Hematopoietic multipotent progenitor cell treated with erythropoietin and hydrocortisone succinate and interleukin-3 and kit ligand, for 15 days (in vitro differentiated cells): ENCODE results near the gene RDH5.
"Not testable (repeated sequence)": the region's sequence is repeated elsewhere in the genome, so short reads cannot be mapped to it uniquely, and the experiment has no call there.

Source experiments
- DNase-seq: peaks from one replicate; pipeline ENCODE4 v3.0.0-alpha.2; 2015; ENCODE audit warnings: low spot score

Gene RDH5

GRCh38 chr12:55745361-55746173 lies 25.4 kb downstream of the RDH5 start:
- no peak for DNase-seq

- no peak for DNase-seq
These were observed 26.1 kb downstream of the RDH5 start for GRCh38 chr12:55746174-55746912.

GRCh38 chr12:55746913-55747231 lies 26.7 kb downstream of the RDH5 start:
- DNase-seq: no peak

- no peak for DNase-seq
These were observed 28.2 kb downstream of the RDH5 start for GRCh38 chr12:55748230-55748993.

GRCh38 chr12:55755246-55755645 lies 35.1 kb downstream of the RDH5 start:
- no peak for DNase-seq

GRCh38 chr12:55757701-55758100 lies 37.5 kb downstream of the RDH5 start:
- DNase-seq: no peak

GRCh38 chr12:55758575-55758974 lies 38.4 kb downstream of the RDH5 start:
- DNase-seq: not testable (repeated sequence)

GRCh38 chr12:55760663-55761062 lies 40.5 kb downstream of the RDH5 start:
- DNase-seq: no peak

- DNase-seq: no peak
These were observed 42.5 kb downstream of the RDH5 start for GRCh38 chr12:55762646-55763045.

GRCh38 chr12:55765736-55766290 lies 45.6 kb downstream of the RDH5 start:
- DNase-seq: no peak

GRCh38 chr12:55767156-55767555 lies 47.0 kb downstream of the RDH5 start:
- no peak for DNase-seq

GRCh38 chr12:55771736-55772135 lies 51.5 kb downstream of the RDH5 start:
- no peak for DNase-seq
